EH (cell line): ENCODE data around the gene TUBG1.
"Not testable (repeated sequence)": the region's sequence is repeated elsewhere in the genome, so short reads cannot be mapped to it uniquely, and the experiment has no call there.

Experiments used
- DNase-seq: peaks from one replicate; pipeline ENCODE4 v3.0.0-alpha.2; 2015; ENCODE audit warnings: low read depth

Gene TUBG1

GRCh38 chr17:42579794-42580551 is 29.5 kb upstream of the TUBG1 start:
- DNase-seq, result no peak

GRCh38 chr17:42581744-42582270 is 27.7 kb upstream of the TUBG1 start:
- no peak for DNase-seq

DNA sequence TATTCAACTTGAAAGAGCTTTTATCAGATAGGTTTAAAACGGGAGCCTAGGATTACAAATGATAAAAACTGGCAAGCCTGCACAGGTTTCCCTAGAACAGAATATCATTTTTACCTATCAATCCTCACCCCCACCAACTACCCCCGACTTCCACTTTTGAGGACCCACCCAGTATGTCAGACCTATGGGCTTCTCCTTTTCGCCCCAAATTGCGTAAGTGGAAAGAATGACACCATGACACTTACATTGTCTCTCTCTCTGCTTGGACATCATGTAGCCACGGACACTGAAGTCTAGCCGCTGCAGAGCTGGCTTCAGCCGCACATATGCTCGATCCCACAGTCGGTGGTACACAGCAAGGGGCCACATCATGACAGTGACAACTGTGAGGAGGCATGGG is 24.6 kb upstream of the TUBG1 start:
- no peak for DNase-seq

- DNase-seq, result peak; percentile 10
These were observed 24.1 kb upstream of the TUBG1 start for GRCh38 chr17:42585353-42585752.

- no peak for DNase-seq
These were observed 22.8 kb upstream of the TUBG1 start for GRCh38 chr17:42586514-42587230.

DNA sequence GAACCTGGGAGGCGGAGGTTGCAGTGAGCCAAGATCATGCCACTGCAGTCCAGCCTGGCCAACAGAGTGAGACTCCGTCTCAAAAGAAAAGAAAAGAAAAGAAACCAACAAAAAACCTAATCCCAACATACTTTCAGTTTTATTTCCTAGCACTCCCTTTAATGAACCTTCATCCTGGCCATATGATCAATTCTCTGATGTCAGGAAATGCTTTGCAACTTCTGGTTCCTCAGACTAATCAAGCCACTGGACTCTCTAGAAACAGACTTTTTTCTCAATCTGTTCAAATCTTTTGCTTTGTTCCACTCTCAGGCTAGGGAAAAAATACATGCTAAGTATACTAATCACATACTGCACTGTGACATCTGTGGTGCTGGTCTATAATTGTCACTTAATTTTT is 18.6 kb upstream of the TUBG1 start:
- no peak for DNase-seq

GRCh38 chr17:42591411-42591810 is 18.1 kb upstream of the TUBG1 start:
- no peak for DNase-seq

GRCh38 chr17:42596386-42596785 is 13.1 kb upstream of the TUBG1 start:
- no peak for DNase-seq

DNA sequence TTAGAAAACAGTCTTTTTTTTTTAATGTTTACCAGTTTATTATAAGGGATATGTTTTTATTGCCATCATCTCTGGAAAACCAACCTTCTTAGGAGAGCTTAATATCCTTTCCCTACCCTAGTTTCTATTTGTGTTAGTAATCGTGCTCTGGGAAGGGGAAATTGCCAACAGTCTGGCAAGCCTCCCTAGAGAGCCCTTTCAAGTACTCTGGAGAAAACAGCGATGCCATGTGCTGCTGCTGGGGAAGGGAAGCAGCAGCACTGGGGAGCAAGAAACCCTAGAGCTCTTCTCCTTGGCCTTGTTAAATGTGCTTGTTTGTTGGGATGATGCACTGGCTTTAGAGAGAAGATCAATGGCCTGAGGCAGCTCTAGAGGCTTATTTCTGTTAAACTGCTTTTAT is 10.6 kb upstream of the TUBG1 start:
- no peak for DNase-seq

GRCh38 chr17:42603318-42603717 is 6.2 kb upstream of the TUBG1 start:
- no peak for DNase-seq

DNA sequence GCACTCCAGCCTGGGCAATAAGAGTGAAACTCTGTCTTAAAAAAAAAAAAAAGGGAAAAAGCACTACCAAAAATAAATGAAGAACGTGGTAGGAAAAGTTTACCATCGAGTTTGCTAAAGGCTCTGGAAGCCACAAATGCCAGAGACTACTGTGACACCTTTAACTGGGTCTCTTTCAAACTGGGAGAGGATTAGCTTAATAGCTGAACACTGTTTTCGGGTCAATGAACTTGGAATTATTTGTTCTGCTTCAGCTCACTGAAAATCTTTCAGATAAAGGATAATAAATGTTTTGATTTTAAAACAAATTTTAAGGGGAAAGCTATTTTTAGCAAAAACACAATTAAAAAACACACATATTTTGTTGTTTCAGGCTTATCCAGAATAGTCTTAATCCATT is 1.7 kb upstream of the TUBG1 start:
- DNase-seq, result no peak

- DNase-seq, result peak; percentile 25
These were observed 940 bp upstream of the TUBG1 start for GRCh38 chr17:42608305-42609181.

GRCh38 chr17:42609814-42610801 is 625 bp downstream of the TUBG1 start:
- not testable (repeated sequence) for DNase-seq

- no peak for DNase-seq
These were observed 2.5 kb downstream of the TUBG1 start for GRCh38 chr17:42612013-42612412.

DNA sequence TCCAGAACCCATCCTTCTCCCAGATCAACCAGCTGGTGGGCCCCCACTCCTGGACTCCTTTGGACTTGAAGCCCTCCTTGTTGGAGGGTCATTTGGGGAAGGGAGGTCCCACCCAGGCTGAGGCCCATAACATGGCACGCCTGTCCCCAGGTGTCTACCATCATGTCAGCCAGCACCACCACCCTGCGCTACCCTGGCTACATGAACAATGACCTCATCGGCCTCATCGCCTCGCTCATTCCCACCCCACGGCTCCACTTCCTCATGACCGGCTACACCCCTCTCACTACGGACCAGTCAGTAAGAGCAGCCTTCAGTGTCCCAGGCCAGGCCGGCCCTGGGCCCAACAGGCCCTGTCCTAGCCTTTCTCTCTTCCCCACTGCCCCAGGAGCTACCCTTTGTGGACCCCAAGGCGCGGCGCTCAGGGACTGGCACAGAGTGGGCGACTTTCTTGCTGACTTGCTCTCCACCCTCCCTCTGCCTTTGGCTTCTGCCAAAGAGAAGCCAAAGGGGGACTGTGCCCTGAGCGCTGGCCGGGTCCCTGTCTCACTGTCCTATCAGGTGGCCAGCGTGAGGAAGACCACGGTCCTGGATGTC is 4.3 kb downstream of the TUBG1 start:
- DNase-seq, result no peak

DNA sequence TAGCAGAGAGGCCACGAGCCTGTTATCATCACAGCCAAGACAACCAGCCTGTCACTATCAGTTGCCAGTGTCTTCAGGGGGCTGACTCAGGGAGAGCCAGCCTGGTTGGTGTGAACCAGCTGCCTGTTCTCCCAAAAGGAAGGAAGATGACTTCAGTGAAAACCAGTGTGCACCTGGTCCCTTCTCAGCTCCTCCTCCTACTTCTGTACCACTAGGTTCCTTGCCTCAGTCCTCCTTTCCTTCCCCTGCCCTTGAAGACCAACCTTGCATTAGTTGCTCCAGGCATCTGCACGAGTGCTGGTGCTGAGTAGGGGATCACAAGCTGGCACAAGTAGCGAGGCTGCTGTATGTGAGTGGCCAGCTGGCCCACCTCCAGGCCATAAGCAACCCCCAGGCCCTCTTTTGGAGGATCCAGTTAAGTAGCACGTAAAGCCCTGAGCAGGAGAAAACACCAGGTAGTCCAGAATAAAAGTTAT is 8.5 kb downstream of the TUBG1 start:
- DNase-seq, result no peak

GRCh38 chr17:42618442-42619150 is 9.1 kb downstream of the TUBG1 start:
- DNase-seq, result peak; percentile 40

DNA sequence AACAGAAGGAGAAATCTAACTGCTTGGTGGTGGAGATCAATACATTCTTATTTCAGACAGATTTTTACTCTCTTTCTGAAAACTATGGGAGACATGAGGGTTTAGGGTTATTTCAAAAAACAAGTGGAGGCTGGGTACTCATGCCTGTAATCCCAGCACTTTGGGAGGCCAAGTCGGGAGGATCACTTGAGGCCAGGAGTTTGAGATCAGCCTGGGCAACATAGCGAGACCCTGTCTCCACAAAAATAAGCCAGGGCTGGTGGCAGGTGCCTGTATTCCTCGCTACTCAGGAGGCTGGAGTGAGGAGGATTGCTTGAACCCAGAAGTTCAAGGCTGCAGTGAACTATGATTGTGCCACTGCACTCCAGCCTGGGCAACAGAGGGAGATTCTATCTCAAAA is 12.5 kb downstream of the TUBG1 start:
- not testable (repeated sequence) for DNase-seq

DNA sequence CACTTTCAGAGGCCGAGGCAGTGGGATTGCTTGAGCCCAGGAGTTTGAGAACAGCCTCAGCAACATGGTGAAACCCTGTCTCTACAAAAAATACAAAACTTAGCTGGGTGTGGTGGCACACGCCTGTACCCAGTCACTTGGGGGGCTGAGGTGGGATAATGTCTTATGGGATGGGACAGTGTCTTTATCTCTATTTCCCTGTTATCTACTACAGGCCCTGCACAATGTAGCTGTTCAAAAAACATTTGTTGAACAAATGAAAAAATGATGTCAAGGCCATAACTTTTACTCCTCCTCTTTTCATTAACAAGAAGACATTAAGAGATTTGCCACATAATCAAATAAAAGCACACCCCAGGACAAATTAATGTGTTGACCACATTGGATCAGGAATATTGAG is 13.8 kb downstream of the TUBG1 start:
- no peak for DNase-seq
